Bronchial epithelial cell (primary cell): Measurements from ENCODE around the gene SIDT1. TPM values are rescaled to one million over a fixed set of nuclear protein-coding genes. Genes with fewer than 3 reads are reported as not detected.

Experiments used
- DNase-seq: peaks from one replicate; pipeline ENCODE4 v3.0.0-alpha.2; 2010; ENCODE audit warnings: low read depth
- FAIRE-seq: peaks from 2 replicates; lab custom pipeline; 2011; peaks lifted over from hg19 to GRCh38; lab: Jason Lieb, UNC
- H3K27me3 ChIP-seq: 2 replicates; pipeline ENCODE4 v1.5.1; 2011; ENCODE audit warnings: low read length; ENCODE audit not compliant: control insufficient read depth, insufficient read depth
- H3K36me3 ChIP-seq: 2 replicates; pipeline ENCODE4 v1.5.1; 2011; ENCODE audit warnings: low read length; ENCODE audit not compliant: control insufficient read depth, insufficient read depth
- H3K4me3 ChIP-seq: 2 replicates; pipeline ENCODE4 v1.5.1; 2011; ENCODE audit warnings: mild to moderate bottlenecking, low read depth, low read length, control low read depth
- CTCF ChIP-seq: IDR thresholded peaks from 2 replicates; pipeline ENCODE4 v1.5.1; 2011; ENCODE audit warnings: mild to moderate bottlenecking, moderate library complexity, low read length, control low read depth, inconsistent platforms; ENCODE audit not compliant: insufficient read depth, severe bottlenecking
- total RNA-seq: library from RNA; depleted of rRNA; stranded (reverse); fragments of >200 nt; gene quantifications from 2 replicates; pipeline ENCODE4 v1.2.1, GENCODE V29; 2014

The SIDT1 gene
- total RNA-seq, 1 donor from 2014 or later, result 0.53 TPM

GRCh38 chr3:113499081-113499480 lies 33.3 kb upstream of the SIDT1 start:
- no peak for FAIRE-seq

GRCh38 chr3:113501597-113501996 lies 30.8 kb upstream of the SIDT1 start:
- no peak for TF ChIP-seq CTCF
- Histone ChIP-seq H3K27me3 (no peaks in the 10 kb centered on the region), H3K4me3 (no peak overlapping the region), H3K36me3 (peaks cover 4% of the 10 kb centered on the region)
- no peak for DNase-seq
- FAIRE-seq, result no peak

More at GRCh38 chr3:113499081-113499480, 33.3 kb upstream of the SIDT1 start:
- no peak for DNase-seq
- Histone ChIP-seq H3K36me3 (no peaks in the 10 kb centered on the region), H3K27me3 (no peaks in the 10 kb centered on the region), H3K4me3 (no peak overlapping the region)
- no peak for TF ChIP-seq CTCF

GRCh38 chr3:113505867-113506266 lies 26.5 kb upstream of the SIDT1 start:
- FAIRE-seq (no peak), DNase-seq (no peak)
- Histone ChIP-seq H3K27me3 (no peaks in the 10 kb centered on the region), H3K4me3 (no peak overlapping the region), H3K36me3 (peaks cover 4% of the 10 kb centered on the region)
- no peak for TF ChIP-seq CTCF

GRCh38 chr3:113507501-113508067 lies 24.8 kb upstream of the SIDT1 start:
- Histone ChIP-seq H3K4me3 (no peak overlapping the region), H3K27me3 (no peaks in the 10 kb centered on the region), H3K36me3 (peaks cover 4% of the 10 kb centered on the region)
- no peak for DNase-seq
- no peak for FAIRE-seq
- TF ChIP-seq CTCF, result no peak

GRCh38 chr3:113508966-113509365 lies 23.4 kb upstream of the SIDT1 start:
- FAIRE-seq, result no peak

More at GRCh38 chr3:113508966-113509365, 23.4 kb upstream of the SIDT1 start:
- DNase-seq, result no peak
- Histone ChIP-seq H3K27me3 (no peaks in the 10 kb centered on the region), H3K4me3 (no peak overlapping the region), H3K36me3 (peaks cover 4% of the 10 kb centered on the region)
- no peak for TF ChIP-seq CTCF
